Heart right ventricle (tissue), 16 donors: ENCODE data around the gene NAPEPLD. TPM values are rescaled to one million over a fixed set of nuclear protein-coding genes. Genes with fewer than 3 reads are reported as not detected.
"Not testable (repeated sequence)": the region's sequence is repeated elsewhere in the genome, so short reads cannot be mapped to it uniquely, and the experiment has no call there.

Experiments used
- ATAC-seq, 8 donors: fragments of 200-7000 bp; cut with Tn5 transposase; one replicate each; pipeline ENCODE4 v1.9.1; 2020; ENCODE audit warnings: mild to moderate bottlenecking in 8 of 8, moderate library complexity in 8 of 8, moderate number of reproducible peaks in 1 of 8
- DNase-seq, 2 donors: peaks; one replicate each; pipeline ENCODE4 v3.0.0-alpha.2; 2020
- H3K27ac ChIP-seq, 10 donors: fragments of 200-600 bp; sonication (generic) in 2 of 10; one replicate each; pipeline versions ENCODE4 v1.5.0 to v1.8.0; 2020 to 2022; ENCODE audit warnings: mild to moderate bottlenecking in 3 of 10
- H3K27me3 ChIP-seq, 7 donors: fragments of 200-600 bp; one replicate each; pipeline ENCODE4 v1.8.0; 2021 to 2022; ENCODE audit warnings: mild to moderate bottlenecking in 2 of 7
- H3K36me3 ChIP-seq, 9 donors: fragments of 200-600 bp; sonication (generic) in 1 of 9; one replicate each; pipeline versions ENCODE4 v1.5.0 to v1.8.0; 2020 to 2022; ENCODE audit warnings: mild to moderate bottlenecking in 2 of 9
- H3K4me1 ChIP-seq, 9 donors: fragments of 200-600 bp; sonication (generic) in 1 of 9; one replicate each; pipeline versions ENCODE4 v1.5.0 to v1.8.0; 2020 to 2022; ENCODE audit warnings: mild to moderate bottlenecking in 4 of 9
- H3K4me3 ChIP-seq, 10 donors: fragments of 200-600 bp; sonication (generic) in 2 of 10; one replicate each; pipeline versions ENCODE4 v1.5.0 to v1.8.0; 2020 to 2022; ENCODE audit warnings: mild to moderate bottlenecking in 7 of 10, moderate library complexity in 2 of 10
- H3K9me3 ChIP-seq, 11 donors: fragments of 200-600 bp in 10 of 11; sonication (generic) in 2 of 11; one replicate each; pipeline versions ENCODE4 v1.5.0 to v1.8.0; 2013 to 2022; ENCODE audit warnings: mild to moderate bottlenecking in 2 of 11, control low read depth in 1 of 11, moderate library complexity in 1 of 11
- WGBS, 2 donors: extraction: QIAGEN DNeasy Blood & Tissue Kit; methylation state at CpG; one replicate each; pipeline ENCODE4 v1.1.7; 2013; ENCODE audit warnings: inconsistent platforms in 1 of 2; 5-methylcytosine and 5-hydroxymethylcytosine counted together
- intact Hi-C, 10 donors: fragments of 100-400 bp; cut with DNase I; formaldehyde crosslinking; loops; one replicate each; pipeline versions ENCODE4 v1.11.1 to v1.14.2; 2022
- polyA plus RNA-seq, 2 donors: library from polyadenylated mRNA; stranded (reverse); fragments of 200-250 nt; gene quantifications; one replicate each; pipeline ENCODE4 v1.2.3, GENCODE V29; 2013
- total RNA-seq, 10 donors: library from RNA; stranded (reverse); fragmentation: NEBNext Ultra II Directional in 3 of 10; extraction: Animal tissue kit (Norgen Biotek cat#: 25700) in 3 of 10; gene quantifications; one replicate each; pipeline versions ENCODE4 v1.2.1 to v1.2.4, GENCODE V29; 2021 to 2023
- TF ChIP-seq, protein P1 (sequence below), 9 donors: fragments of 200-600 bp; sonication (generic) in 2 of 9; IDR thresholded peaks; one replicate each; pipeline versions ENCODE4 v1.5.0 to v1.8.0; 2021 to 2022; ENCODE audit warnings: antibody characterized with exemption in 9 of 9, mild to moderate bottlenecking in 5 of 9, moderate library complexity in 1 of 9
- donor health status: Arrhythmogenic right ventricular cardiomyopathy.
- donor health status: ischemic (EF 13 %, LVEDD 7.1; RV severe dilation, severe dysfunction).
- donor health status: healthy with polysubstance abuse.
- donor health status: DM: no; HTN: yes; CAD: no.
- donor health status: DM: no; HTN: no; CAD: no.
- donor health status: ischemic (EF 25% LVEDD 6.9; RV normal size, moderate dysfunction).
- donor health status: ischemic (EF 25% LVEDD 5.7; RV mildly dilated, moderate dysfunction).
- donor health status: healthy.
- donor health status: DM: yes; HTN: yes; CAD: no.
- donor health status: Ischemic cardiomyopathy.
- donor health status: ischemic (EF 35%, LVEDD 5.7; RV mildly dilated, moderate dysfunction).
- donor health status: nonischemic (EF 11% LVEDD 7.7; RV severe dilation, severe dysfunction).
- donor health status: DM: yes; HTN: yes; CAD: no.
- donor health status: PGD.
- donor health status: ischemic (EF 29% LVEDD 5.4; RV normal size, mild dysfunction).
- donor health status: nonischemic (EF 23%, LVEDD 6.1; RV moderate dilation, normal function).

The NAPEPLD gene
- total and polyA plus RNA-seq, 12 donors = 2.1 to 11.6 (median 8.2) TPM

DNA sequence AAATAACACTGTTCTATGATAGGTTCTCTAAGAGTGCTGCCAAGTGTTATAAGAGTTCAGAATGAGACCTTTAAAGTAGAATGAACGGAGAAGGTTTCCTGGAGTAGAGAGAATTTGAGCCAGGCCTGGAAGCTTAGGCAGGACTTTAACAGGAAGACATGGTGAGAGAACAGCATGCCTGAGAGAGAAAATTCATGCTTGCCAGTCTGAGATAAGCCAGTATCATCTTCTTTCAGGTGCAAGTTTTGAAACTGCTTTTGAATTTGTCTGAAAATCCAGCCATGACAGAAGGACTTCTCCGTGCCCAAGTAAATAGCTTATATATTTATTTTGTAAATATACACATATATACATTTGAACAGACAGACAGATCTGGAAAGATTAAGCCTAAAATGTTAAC is 51.9 kb downstream of the NAPEPLD start:
- Histone ChIP-seq H3K4me3 (no peak overlapping the region), H3K36me3 (peaks cover 0 to 85% (median 8%) of the 10 kb centered on the region in 9 donors), H3K4me1 (no peaks in the 10 kb centered on the region), H3K27me3 (no peaks in the 10 kb centered on the region), H3K9me3 (no peaks in the 10 kb centered on the region), H3K27ac (no peak overlapping the region)
- WGBS, 2 donors = 91 to 96% methylated on average over 2 of the region's 2 CpGs
- no peak for DNase-seq
- no peak for ATAC-seq
- TF ChIP-seq, protein P1, sequence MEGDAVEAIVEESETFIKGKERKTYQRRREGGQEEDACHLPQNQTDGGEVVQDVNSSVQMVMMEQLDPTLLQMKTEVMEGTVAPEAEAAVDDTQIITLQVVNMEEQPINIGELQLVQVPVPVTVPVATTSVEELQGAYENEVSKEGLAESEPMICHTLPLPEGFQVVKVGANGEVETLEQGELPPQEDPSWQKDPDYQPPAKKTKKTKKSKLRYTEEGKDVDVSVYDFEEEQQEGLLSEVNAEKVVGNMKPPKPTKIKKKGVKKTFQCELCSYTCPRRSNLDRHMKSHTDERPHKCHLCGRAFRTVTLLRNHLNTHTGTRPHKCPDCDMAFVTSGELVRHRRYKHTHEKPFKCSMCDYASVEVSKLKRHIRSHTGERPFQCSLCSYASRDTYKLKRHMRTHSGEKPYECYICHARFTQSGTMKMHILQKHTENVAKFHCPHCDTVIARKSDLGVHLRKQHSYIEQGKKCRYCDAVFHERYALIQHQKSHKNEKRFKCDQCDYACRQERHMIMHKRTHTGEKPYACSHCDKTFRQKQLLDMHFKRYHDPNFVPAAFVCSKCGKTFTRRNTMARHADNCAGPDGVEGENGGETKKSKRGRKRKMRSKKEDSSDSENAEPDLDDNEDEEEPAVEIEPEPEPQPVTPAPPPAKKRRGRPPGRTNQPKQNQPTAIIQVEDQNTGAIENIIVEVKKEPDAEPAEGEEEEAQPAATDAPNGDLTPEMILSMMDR (IDR thresholded peaks at IDR 0.05) = no peak
- intact Hi-C loops = no loop called here

DNA sequence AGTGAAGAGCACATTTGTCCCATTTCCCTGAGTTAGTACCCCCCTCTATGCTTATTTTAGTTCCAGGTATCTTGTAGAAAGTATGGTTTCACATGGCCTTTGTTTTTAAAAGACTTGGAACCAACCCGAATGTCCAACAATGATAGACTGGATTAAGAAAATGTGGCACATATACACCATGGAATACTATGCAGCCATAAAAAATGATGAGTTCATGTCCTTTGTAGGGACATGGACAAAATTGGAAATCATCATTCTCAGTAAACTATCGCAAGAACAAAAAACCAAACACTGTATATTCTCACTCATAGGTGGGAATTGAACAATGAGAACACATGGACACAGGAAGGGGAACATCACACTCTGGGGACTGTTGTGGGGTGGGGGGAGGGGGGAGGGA is 53.3 kb downstream of the NAPEPLD start:
- intact Hi-C loops = not testable (repeated sequence)
- 95 to 100% methylated on average over 2 of the region's 2 CpGs for WGBS, 2 donors

GRCh38 chr7:103094102-103094501 is 54.8 kb downstream of the NAPEPLD start:
- 46 to 64% methylated on average over 3 of the region's 3 CpGs for WGBS, 2 donors
- DNase-seq (no peak), ATAC-seq (no peak)
- no peak overlapping the region for H3K4me3 ChIP-seq
- H3K9me3 ChIP-seq = no peaks in the 10 kb centered on the region
- intact Hi-C loops = no loop called here
- TF ChIP-seq, protein P1 (IDR thresholded peaks at IDR 0.05) = peak in 1 of 9 donors; percentile 7
- H3K36me3 ChIP-seq = peaks cover 0 to 85% (median 2%) of the 10 kb centered on the region in 9 donors
- H3K4me1 ChIP-seq = no peaks in the 10 kb centered on the region
- no peaks in the 10 kb centered on the region for H3K27me3 ChIP-seq
- H3K27ac ChIP-seq = no peak overlapping the region

More for the DNA sequence above, 53.3 kb downstream of the NAPEPLD start:
- not testable (repeated sequence) for H3K4me1 ChIP-seq, H3K27me3 ChIP-seq, H3K27ac ChIP-seq, ATAC-seq, H3K9me3 ChIP-seq, H3K4me3 ChIP-seq, DNase-seq
- peaks cover 0 to 82% (median 4%) of the 10 kb centered on the region in 9 donors for H3K36me3 ChIP-seq

DNA sequence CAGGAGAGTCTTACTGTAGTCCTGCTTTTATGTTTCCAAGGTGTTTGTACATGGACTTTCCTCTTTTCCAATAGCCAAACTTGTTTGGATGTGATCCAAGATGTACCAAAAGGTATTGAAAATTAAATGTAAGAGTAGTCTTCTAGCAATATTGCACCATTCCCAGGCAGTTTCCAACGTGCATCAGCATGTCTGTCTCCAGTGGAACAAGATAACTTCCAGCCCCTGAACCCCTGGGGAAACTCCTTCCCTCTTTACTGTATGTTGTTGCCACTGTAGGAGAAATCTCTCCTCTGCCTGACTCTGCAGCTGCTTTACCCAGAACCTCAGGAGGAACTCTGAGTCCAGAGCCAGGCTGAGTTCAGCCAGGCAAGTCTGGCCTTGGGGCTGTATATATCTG is 55.5 kb downstream of the NAPEPLD start:
- DNase-seq = no peak
- peak in 1 of 8 donors; percentile 19 for ATAC-seq
- TF ChIP-seq, protein P1 (IDR thresholded peaks at IDR 0.05) = no peak
- Histone ChIP-seq H3K4me3 (no peak overlapping the region), H3K27ac (no peak overlapping the region), H3K4me1 (no peaks in the 10 kb centered on the region), H3K9me3 (no peaks in the 10 kb centered on the region), H3K36me3 (peaks cover 0 to 92% (median 6%) of the 10 kb centered on the region in 9 donors), H3K27me3 (no peaks in the 10 kb centered on the region)
- WGBS, 2 donors = 32 to 55% methylated on average over 1 of the region's 1 CpG
- intact Hi-C loops = no loop called here

DNA sequence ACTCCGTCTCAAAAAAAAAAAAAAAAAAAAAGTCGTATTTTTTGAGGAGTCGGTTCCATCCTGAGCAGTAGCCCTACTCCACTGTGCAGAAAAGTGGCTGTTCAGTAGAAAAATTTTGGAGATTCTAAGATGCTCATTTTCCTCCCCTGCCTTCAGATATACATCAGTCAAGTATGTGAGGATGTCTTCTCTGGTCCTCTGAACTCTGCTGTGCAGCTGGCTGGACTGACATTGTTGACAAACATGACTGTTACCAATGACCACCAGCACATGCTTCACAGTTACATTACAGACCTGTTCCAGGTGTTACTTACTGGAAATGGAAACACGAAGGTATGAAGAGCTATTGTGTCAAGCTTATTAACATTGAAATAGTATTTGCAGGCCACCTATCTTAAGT is 56.6 kb downstream of the NAPEPLD start:
- 66 to 87% methylated on average over 4 of the region's 4 CpGs for WGBS, 2 donors
- H3K27me3 ChIP-seq, H3K4me1 ChIP-seq, H3K27ac ChIP-seq, DNase-seq, H3K9me3 ChIP-seq, intact Hi-C loops, H3K4me3 ChIP-seq, ATAC-seq: not testable (repeated sequence)
- peaks cover 0 to 92% (median 6%) of the 10 kb centered on the region in 9 donors for H3K36me3 ChIP-seq
